HT-29 (cell line): ENCODE results near the gene DDR1. TPM values are rescaled to one million over a fixed set of nuclear protein-coding genes. Genes with fewer than 3 reads are reported as not detected.
A peak's percentile ranks its signal among the peaks of the same experiment; 100 is the strongest.
"Not testable (repeated sequence)": the region's sequence is repeated elsewhere in the genome, so short reads cannot be mapped to it uniquely, and the experiment has no call there.

Experiments used
- DNase-seq: peaks from one replicate; pipeline ENCODE4 v3.0.0-alpha.2; 2015; ENCODE audit warnings: low spot score
- total RNA-seq: library from RNA; depleted of rRNA; stranded (reverse); fragments of >200 nt; shearing (Covaris generic); gene quantifications from 2 replicates; pipeline ENCODE4 v1.2.3, GENCODE V29; 2014

Gene DDR1
- total RNA-seq, 1 experiment from 2014 or later = 158 TPM

- DNase-seq = no peak
Measured at GRCh38 chr6:30917041-30917440, 32.7 kb downstream of the DDR1 start.

DNA sequence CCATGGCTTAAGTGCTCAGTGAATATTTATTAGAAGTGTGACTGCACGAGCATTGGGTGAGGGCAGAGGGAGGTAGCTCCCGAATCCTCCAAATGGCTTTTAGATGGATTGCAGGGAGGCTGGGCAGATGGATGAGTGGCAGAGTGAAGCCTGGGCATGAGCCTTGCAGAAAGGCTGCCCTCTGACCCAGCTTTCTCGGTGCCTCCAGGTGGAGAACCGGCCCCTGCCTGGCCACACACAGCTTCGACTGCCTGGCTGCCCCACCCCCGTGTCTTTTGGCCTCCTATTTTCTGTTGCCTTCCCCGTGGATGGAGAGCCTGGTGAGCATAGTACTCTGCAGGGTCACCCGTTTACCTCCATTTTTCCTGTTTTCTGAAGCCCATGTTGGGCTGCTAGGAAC is 33.2 kb downstream of the DDR1 start:
- DNase-seq = no peak

GRCh38 chr6:30918670-30919069 is 34.4 kb downstream of the DDR1 start:
- DNase-seq = no peak

DNA sequence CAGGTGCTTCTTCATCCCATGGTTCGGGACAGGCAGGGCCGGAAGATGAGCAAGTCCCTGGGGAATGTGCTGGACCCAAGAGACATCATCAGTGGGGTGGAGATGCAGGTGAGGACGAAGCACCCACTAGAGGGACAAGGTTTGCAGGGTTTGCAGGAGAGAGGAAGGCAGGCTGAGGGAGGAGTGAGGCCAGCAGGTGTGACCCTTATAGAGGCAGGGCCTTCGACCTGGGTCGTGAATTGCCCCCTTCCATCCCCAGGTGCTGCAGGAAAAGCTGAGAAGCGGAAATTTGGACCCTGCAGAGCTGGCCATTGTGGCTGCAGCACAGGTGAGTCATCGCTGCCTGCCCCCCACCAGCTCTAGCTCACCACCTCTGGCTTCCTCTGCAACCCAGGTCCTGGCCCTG is 38.1 kb downstream of the DDR1 start:
- DNase-seq = no peak

DNA sequence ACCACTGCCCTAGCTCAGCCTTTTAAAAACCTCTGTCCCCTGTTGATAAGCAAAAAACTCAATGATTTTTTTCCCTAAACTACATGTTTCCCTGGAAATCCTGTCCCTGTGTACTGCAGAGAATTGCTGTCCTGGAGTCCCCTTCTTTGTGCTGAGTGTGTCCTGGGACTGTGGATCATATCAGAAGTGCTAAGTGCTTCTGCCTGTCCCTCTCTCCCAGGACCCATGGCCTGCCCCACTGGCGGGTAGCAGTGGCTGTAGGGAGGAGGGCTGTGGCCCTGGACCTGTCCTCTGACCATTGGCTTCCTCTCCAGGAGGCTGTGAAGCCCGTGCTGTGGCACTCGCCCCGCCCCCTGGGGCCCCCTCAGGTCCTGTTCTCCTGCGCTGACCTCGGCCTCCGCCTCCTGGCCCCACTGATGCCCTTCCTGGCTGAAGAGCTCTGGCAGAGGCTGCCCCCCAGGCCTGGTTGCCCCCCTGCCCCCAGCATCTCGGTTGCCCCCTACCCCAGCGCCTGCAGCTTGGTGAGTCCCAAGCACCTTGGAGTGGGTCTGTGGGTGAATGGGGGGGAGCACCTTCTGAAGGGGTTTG is 39.8 kb downstream of the DDR1 start:
- DNase-seq = not testable (repeated sequence)

- no peak for DNase-seq
Measured at GRCh38 chr6:30926644-30927043, 42.3 kb downstream of the DDR1 start.

DNA sequence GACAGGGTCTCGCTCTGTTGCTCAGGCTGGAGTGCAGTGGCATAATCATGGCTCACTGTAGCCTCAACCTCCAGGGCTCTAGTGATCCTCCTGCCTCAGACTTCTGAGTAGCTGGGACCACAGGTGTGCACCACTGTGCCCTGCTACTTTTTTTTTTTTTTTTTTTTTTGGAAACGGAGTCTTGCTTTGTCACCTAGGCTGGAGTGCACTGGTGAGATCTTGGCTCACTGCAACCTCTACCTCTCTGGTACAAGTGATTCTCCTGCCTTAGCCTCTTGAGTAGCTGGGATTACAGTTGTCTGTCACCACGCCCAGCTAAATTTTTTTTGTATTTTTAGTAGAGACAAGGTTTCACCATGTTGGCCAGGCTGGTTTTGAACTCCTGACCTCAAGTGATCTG is 42.8 kb downstream of the DDR1 start:
- DNase-seq = not testable (repeated sequence)

DNA sequence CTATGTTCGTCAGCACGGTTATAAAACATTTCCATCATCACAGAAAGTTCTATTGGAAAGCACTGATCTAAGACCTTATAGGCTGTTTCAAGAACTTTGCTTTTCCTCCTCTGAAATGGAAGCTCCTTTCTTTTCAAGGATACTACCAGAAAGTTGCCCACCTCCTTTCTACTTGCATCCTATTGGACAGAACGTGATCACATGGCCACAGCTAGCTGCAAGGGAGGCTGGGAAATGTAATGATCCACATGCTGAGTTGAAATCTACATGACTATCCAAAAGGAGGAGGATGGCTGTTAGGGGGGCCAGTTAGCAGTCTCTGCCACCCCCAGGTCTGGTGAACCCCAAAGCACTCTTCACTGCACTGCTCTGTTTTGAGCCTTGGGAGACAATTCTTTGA is 44.4 kb downstream of the DDR1 start:
- no peak for DNase-seq

DNA sequence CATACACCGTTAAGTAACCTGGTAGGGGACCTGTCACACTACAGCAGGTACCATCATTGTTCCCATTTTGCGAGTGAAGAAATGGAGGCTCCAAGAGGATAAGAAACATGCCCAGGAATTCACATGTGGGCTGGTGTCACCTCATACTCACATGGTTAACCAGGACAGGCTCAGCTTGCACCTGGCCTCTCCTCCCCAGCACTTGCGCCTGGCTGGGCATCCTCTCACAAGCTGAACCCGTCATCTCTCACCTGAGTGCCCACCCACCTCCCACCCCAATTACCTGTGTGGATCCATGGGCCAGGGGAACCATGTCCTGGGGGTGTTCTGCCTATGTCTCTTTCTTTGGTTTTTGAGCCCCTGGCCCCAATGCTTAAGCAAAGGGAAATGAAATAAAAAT is 46.2 kb downstream of the DDR1 start:
- no peak for DNase-seq

- no peak for DNase-seq
Measured at GRCh38 chr6:30931272-30931671, 47.0 kb downstream of the DDR1 start.

GRCh38 chr6:30931969-30932645 is 47.8 kb downstream of the DDR1 start, which contains the start of gene SFTA2:
Gene SFTA2, minus strand, starts transcription at chr6:30932170. Its CDS starts 74 bp downstream, at chr6:30932096.
- peak; percentile 79 for DNase-seq

DNA sequence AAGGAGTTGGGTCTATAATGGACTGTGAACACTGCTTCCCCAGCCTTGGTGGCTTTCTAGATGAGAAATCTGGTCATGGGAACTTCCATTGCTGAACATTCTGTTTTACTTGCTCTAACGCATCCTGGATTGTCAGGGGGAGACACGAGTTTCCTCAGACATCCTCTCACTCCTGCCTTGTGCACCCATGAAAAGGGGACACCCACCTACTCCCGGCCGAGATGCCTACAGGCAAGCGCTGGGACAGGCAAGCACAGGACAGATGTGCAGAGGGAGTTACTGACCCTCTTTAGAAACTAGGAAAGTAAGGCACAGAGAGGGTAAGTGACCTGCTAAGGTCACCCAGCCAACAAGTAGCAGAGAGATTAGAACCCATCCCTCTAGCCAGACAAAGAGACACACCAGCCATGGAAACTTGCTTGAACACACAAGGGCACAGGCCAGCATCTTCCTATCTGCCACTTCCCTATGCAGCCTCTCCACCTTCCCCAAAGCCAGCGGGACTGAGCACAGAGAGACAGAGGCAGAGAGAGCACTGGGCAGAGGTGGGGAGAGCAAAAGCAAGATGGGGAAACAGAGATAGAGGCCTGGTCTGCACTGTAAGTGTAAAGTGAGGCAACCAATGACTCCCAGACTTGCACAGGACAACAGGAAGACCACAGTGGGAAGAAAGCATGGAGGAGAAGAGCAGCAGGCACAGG is 48.5 kb downstream of the DDR1 start:
- DNase-seq = no peak

- peak; percentile 68 for DNase-seq
Measured at GRCh38 chr6:30935018-30935417, 50.7 kb downstream of the DDR1 start.

GRCh38 chr6:30937265-30937664 is 52.9 kb downstream of the DDR1 start:
- no peak for DNase-seq

DNA sequence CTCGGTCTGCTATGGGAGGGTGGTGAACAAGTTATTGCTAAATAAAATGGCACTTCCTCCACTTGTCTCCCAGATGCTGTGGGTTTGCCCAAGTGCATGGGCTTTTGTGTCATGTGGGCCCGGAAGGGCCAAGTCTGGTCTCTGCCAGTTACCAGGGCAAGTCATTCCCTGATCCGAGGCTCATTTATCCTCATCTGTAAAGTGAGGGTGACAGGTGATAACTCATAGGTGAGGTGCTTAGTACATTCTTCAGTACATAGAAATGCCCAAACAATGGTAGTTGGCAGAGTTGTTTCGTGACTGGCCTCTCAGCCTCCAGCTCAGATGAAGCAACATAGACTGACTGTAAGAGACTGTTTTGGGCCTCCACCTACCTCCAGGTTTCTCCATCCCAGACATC is 54.4 kb downstream of the DDR1 start:
- DNase-seq = no peak

DNA sequence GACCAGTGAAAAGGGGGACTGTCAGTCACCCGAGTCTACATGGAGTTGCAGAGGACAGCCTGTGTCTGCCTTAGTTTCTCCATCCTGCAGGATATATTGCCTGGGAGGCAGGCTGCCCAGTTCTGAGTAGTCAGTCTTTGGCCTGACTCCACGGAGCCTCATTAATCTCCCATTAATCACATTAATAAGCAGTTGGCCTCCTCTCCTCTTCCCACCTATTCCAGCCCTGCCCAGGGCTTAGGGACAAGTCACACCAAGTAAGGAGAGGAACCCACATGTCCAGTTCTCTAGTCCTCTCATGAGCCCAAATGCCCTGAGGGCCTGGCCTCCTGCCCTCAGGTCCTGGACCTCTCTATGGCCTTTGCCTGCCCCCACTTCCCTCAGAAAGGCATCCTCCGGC is 55.2 kb downstream of the DDR1 start:
- no peak for DNase-seq

DNA sequence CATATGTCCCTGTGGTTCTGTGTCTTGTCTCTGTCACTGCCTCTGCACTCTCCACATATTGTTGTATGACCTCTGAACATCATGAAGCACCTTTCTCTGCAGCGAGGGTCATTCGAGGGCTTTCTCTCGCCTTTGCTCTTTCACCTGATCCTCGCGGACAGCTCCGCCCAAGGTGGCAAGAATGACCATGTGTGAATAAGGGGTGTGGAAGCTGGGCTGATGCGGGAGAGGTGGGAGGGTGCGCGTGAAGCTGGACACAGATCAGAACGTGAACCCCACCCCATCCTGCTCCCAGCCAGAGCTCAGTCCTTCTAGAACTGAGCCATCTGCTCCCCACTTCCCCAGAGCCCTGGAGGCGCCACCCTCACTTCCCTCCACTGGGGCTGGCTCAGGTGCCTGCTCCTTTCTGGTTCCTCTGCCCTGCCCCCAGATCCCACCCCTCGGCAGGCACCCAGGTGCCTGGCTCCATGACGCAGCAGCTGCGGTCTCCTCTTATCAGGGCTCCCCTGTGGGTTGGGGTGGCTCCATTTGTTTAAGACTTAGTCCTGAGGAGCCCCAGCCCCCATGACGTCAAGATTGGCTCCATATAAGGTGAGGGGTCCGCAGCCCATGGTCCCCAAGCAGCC is 56.2 kb downstream of the DDR1 start, which contains the start of gene MUCL3:
MUCL3 (plus strand) TSS at position 613 of the 626 bp plus-strand sequence. CDS start 27 bp downstream, outside the sequence.
- no peak for DNase-seq

GRCh38 chr6:30942338-30943060 is 58.2 kb downstream of the DDR1 start:
- peak; percentile 87 for DNase-seq

DNA sequence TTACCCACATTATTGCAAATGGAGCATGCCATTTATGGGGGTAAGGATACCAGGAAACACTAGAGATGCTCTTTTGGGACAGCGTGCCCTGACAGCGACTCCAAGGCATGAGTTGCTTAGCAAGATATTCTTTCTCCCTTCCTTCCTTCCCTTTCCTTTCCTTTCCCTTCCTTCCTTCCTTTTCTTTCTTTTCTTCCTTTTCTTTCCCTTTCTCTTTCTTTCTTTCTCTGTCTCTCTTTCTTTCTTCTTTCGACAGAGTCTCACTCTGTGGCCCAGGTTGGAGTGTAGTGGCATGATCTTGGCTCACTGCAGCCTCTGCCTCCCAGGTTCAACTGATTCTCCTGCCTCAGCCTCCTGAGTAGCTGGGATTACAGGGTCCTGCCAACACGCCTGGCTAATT is 59.7 kb downstream of the DDR1 start:
- no peak for DNase-seq

DNA sequence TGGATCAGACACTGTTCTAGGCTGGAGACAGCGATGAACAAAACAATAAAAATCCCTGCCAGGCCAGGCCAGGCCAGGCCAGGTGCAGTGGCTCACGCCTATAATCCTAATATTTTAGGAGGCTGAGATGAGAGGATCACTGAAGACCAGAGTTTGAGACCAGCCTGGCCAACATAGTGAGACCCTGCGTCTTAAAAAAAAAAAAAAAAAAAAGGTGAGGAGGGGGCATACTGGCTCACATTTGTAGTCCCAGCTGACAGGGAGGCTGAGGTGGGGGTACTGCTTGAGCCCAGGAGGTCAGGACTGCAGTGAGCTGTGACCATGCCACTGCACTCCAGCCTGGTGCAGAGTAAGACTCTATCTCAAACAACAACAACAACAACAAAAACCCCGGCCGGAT is 61.0 kb downstream of the DDR1 start:
- no peak for DNase-seq

GRCh38 chr6:30947231-30947630 is 62.9 kb downstream of the DDR1 start:
- no peak for DNase-seq

GRCh38 chr6:30948811-30949210 is 64.5 kb downstream of the DDR1 start:
- DNase-seq = no peak
